Astrocyte of the cerebellum (primary cell): Measurements from ENCODE around the gene KIAA0040.

ENCODE experiments used
- DNase-seq: peaks from one replicate; pipeline ENCODE4 v3.0.0-alpha.2; 2011; ENCODE audit warnings: low read depth
- H3K4me3 ChIP-seq: 2 replicates; pipeline ENCODE4 v1.5.1; 2011; ENCODE audit warnings: mild to moderate bottlenecking, low read depth, low read length, moderate library complexity
- CTCF ChIP-seq: IDR thresholded peaks from 2 replicates; pipeline ENCODE4 v1.5.1; 2012; ENCODE audit warnings: low read length, low read depth, moderate library complexity, mild to moderate bottlenecking; ENCODE audit errors: missing control alignments
- in situ Hi-C: cut with HindIII; loops from 2 replicates; pipeline ENCODE4 v1.10.0; 2017; ENCODE audit warnings: low sequenced_read_pairs

KIAA0040 gene

GRCh38 chr1:175211656-175212055, 19.1 kb upstream of the KIAA0040 start:
- H3K4me3 ChIP-seq, result no peak overlapping the region
- DNase-seq, result no peak
- TF ChIP-seq CTCF, result no peak
- in situ Hi-C loops, result no loop called here

- H3K4me3 ChIP-seq, result no peak overlapping the region
- DNase-seq, result no peak
- in situ Hi-C loops, result no loop called here
- no peak for TF ChIP-seq CTCF
Observed at GRCh38 chr1:175210744-175211143, 18.2 kb upstream of the KIAA0040 start.

- TF ChIP-seq CTCF, result no peak
- in situ Hi-C loops, result no loop called here
- H3K4me3 ChIP-seq, result no peak overlapping the region
- no peak for DNase-seq
Observed at GRCh38 chr1:175209493-175209921, 16.9 kb upstream of the KIAA0040 start.

GRCh38 chr1:175208773-175209492, 16.4 kb upstream of the KIAA0040 start:
- TF ChIP-seq CTCF, result no peak
- no peak overlapping the region for H3K4me3 ChIP-seq
- in situ Hi-C loops, result no loop called here
- DNase-seq, result no peak

GRCh38 chr1:175207971-175208370, 15.4 kb upstream of the KIAA0040 start:
- in situ Hi-C loops, result no loop called here
- no peak for DNase-seq
- TF ChIP-seq CTCF, result no peak
- H3K4me3 ChIP-seq, result no peak overlapping the region

- DNase-seq, result no peak
- TF ChIP-seq CTCF, result no peak
- H3K4me3 ChIP-seq, result no peak overlapping the region
- in situ Hi-C loops, result no loop called here
Observed at GRCh38 chr1:175206687-175207086, 14.1 kb upstream of the KIAA0040 start.
